H1 (cell line): ENCODE results near the gene HPN. TPM values are rescaled to one million over a fixed set of nuclear protein-coding genes. Genes with fewer than 3 reads are reported as not detected.

Source experiments
- ASH2L ChIP-seq: fragments of 200-600, 300-600 bp; sonication (generic); IDR thresholded peaks from one replicate; pipeline ENCODE4 v1.7.1; 2017; ENCODE audit warnings: low read length
- HDAC6 ChIP-seq: IDR thresholded peaks from one replicate; pipeline ENCODE4 v1.7.1; 2012; ENCODE audit warnings: low read depth, mild to moderate bottlenecking, inconsistent platforms, low read length, moderate library complexity
- POLR2AphosphoS5 ChIP-seq: IDR thresholded peaks from 2 replicates; pipeline ENCODE4 v1.6.1; 2011; ENCODE audit warnings: low read depth, low read length
- RBBP5 ChIP-seq: IDR thresholded peaks from 2 replicates; pipeline ENCODE4 v1.7.1; 2012; ENCODE audit warnings: low read depth, mild to moderate bottlenecking, inconsistent platforms, low read length, moderate library complexity, borderline replicate concordance
- SIN3A ChIP-seq, 2 experiments: IDR thresholded peaks in 1 of 2; conservative IDR thresholded peaks in 1 of 2; 2 replicates each; pipeline ENCODE4 v1.6.1; 2011 to 2012; ENCODE audit warnings: low read length in 2 of 2, improper control_type of control experiment in 1 of 2, low read depth in 1 of 2, mild to moderate bottlenecking in 1 of 2
- SIRT6 ChIP-seq: IDR thresholded peaks from one replicate; pipeline ENCODE4 v1.7.1; 2012; ENCODE audit warnings: low read length, inconsistent platforms
- TAF7 ChIP-seq: optimal IDR thresholded peaks from 2 replicates; pipeline ENCODE3; 2011; ENCODE audit warnings: low read depth, mild to moderate bottlenecking, inconsistent platforms, low read length, moderate library complexity, borderline replicate concordance
- TCF12 ChIP-seq: IDR thresholded peaks from 2 replicates; pipeline ENCODE4 v1.6.1; 2011; ENCODE audit warnings: low read depth, mild to moderate bottlenecking, low read length
- polyA plus RNA-seq, 7 experiments: library from polyadenylated mRNA; depleted of rRNA in 3 of 7; stranded (reverse) in 5 of 7; unstranded in 2 of 7; fragments of >200 nt in 5 of 7; fragments of 200-250 nt in 2 of 7; gene quantifications; 1 replicate in 5 of 7; 2 replicates in 1 of 7; 4 replicates in 1 of 7; pipeline versions ENCODE4 v1.2.1 to v1.2.3, GENCODE V29; 2011 to 2013; ENCODE audit warnings: missing spikeins in 2 of 7, mixed read lengths in 2 of 7
- total RNA-seq: library from RNA; stranded (reverse); fragmentation: NEBNext Ultra II Directional; extraction: Animal tissue kit (Norgen Biotek cat#: 25700); gene quantifications from 2 replicates; pipeline ENCODE4 v1.2.1, GENCODE V29; 2021
- TF ChIP-seq, protein P1 (sequence below): fragments of 300-600 bp; sonication (generic); IDR thresholded peaks from 2 replicates; pipeline ENCODE4 v1.7.1; 2012; ENCODE audit warnings: low read length, moderate library complexity, mild to moderate bottlenecking, inconsistent platforms; ENCODE audit not compliant: insufficient replicate concordance

Gene HPN
- total and polyA plus RNA-seq, 2 of the 8 experiments (the other 6 are each of a cell fraction or from before 2014, with no cell fraction given), result 14.7 to 33.7 TPM

GRCh38 chr19:34998777-34999497, 42.6 kb upstream of the HPN start (continued):
- TF ChIP-seq, protein P1, sequence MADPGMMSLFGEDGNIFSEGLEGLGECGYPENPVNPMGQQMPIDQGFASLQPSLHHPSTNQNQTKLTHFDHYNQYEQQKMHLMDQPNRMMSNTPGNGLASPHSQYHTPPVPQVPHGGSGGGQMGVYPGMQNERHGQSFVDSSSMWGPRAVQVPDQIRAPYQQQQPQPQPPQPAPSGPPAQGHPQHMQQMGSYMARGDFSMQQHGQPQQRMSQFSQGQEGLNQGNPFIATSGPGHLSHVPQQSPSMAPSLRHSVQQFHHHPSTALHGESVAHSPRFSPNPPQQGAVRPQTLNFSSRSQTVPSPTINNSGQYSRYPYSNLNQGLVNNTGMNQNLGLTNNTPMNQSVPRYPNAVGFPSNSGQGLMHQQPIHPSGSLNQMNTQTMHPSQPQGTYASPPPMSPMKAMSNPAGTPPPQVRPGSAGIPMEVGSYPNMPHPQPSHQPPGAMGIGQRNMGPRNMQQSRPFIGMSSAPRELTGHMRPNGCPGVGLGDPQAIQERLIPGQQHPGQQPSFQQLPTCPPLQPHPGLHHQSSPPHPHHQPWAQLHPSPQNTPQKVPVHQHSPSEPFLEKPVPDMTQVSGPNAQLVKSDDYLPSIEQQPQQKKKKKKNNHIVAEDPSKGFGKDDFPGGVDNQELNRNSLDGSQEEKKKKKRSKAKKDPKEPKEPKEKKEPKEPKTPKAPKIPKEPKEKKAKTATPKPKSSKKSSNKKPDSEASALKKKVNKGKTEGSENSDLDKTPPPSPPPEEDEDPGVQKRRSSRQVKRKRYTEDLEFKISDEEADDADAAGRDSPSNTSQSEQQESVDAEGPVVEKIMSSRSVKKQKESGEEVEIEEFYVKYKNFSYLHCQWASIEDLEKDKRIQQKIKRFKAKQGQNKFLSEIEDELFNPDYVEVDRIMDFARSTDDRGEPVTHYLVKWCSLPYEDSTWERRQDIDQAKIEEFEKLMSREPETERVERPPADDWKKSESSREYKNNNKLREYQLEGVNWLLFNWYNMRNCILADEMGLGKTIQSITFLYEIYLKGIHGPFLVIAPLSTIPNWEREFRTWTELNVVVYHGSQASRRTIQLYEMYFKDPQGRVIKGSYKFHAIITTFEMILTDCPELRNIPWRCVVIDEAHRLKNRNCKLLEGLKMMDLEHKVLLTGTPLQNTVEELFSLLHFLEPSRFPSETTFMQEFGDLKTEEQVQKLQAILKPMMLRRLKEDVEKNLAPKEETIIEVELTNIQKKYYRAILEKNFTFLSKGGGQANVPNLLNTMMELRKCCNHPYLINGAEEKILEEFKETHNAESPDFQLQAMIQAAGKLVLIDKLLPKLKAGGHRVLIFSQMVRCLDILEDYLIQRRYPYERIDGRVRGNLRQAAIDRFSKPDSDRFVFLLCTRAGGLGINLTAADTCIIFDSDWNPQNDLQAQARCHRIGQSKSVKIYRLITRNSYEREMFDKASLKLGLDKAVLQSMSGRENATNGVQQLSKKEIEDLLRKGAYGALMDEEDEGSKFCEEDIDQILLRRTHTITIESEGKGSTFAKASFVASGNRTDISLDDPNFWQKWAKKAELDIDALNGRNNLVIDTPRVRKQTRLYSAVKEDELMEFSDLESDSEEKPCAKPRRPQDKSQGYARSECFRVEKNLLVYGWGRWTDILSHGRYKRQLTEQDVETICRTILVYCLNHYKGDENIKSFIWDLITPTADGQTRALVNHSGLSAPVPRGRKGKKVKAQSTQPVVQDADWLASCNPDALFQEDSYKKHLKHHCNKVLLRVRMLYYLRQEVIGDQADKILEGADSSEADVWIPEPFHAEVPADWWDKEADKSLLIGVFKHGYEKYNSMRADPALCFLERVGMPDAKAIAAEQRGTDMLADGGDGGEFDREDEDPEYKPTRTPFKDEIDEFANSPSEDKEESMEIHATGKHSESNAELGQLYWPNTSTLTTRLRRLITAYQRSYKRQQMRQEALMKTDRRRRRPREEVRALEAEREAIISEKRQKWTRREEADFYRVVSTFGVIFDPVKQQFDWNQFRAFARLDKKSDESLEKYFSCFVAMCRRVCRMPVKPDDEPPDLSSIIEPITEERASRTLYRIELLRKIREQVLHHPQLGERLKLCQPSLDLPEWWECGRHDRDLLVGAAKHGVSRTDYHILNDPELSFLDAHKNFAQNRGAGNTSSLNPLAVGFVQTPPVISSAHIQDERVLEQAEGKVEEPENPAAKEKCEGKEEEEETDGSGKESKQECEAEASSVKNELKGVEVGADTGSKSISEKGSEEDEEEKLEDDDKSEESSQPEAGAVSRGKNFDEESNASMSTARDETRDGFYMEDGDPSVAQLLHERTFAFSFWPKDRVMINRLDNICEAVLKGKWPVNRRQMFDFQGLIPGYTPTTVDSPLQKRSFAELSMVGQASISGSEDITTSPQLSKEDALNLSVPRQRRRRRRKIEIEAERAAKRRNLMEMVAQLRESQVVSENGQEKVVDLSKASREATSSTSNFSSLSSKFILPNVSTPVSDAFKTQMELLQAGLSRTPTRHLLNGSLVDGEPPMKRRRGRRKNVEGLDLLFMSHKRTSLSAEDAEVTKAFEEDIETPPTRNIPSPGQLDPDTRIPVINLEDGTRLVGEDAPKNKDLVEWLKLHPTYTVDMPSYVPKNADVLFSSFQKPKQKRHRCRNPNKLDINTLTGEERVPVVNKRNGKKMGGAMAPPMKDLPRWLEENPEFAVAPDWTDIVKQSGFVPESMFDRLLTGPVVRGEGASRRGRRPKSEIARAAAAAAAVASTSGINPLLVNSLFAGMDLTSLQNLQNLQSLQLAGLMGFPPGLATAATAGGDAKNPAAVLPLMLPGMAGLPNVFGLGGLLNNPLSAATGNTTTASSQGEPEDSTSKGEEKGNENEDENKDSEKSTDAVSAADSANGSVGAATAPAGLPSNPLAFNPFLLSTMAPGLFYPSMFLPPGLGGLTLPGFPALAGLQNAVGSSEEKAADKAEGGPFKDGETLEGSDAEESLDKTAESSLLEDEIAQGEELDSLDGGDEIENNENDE, result no peak
- TF ChIP-seq TAF7 (no peak), SIRT6 (no peak), HDAC6 (no peak), POLR2AphosphoS5 (peak; percentile 70; the same call in 1 of the 2 replicates), TCF12 (no peak), ASH2L (no peak), RBBP5 (no peak), SIN3A (conservative IDR thresholded peaks at IDR 0.05 in 1 of 2, IDR thresholded peaks at IDR 0.05 in 1 of 2; ENCODE audit: low read depth in 1 of 2, low read length in 2 of 2) (0 out of 4 replicates have a peak, but pooled peaks of 1 of the 2 experiments have one; percentile 49)
